Smooth muscle cell (in vitro differentiated cells): ENCODE data around the gene CMIP. TPM values are rescaled to one million over a fixed set of nuclear protein-coding genes. Genes with fewer than 3 reads are reported as not detected.

Experiments
- DNase-seq: peaks from one replicate; lab custom pipeline; 2025; ENCODE audit not compliant: unreplicated experiment; lab: John Stamatoyannopoulos, UW
- H2AFZ ChIP-seq: fragments of 200-600 bp; sonication (generic); 2 replicates; pipeline ENCODE4 v1.6.0; 2016; ENCODE audit warnings: antibody characterized with exemption, low read depth, mild to moderate bottlenecking
- H3F3A ChIP-seq: fragments of 200-600 bp; sonication (generic); 2 replicates; pipeline ENCODE4 v1.6.0; 2017; ENCODE audit warnings: antibody characterized with exemption, low read depth
- H3K27ac ChIP-seq: fragments of 200-600 bp; sonication (generic); 2 replicates; pipeline ENCODE4 v1.5.1; 2016; ENCODE audit warnings: low read depth, mild to moderate bottlenecking
- H3K27me3 ChIP-seq: fragments of 200-600 bp; sonication (generic); 2 replicates; pipeline ENCODE4 v1.6.1; 2016; ENCODE audit warnings: low read depth, mild to moderate bottlenecking
- H3K36me3 ChIP-seq: fragments of 200-600 bp; sonication (generic); 2 replicates; pipeline ENCODE4 v1.5.1; 2016; ENCODE audit warnings: low read depth
- H3K4me1 ChIP-seq: fragments of 200-600 bp; sonication (generic); 2 replicates; pipeline ENCODE4 v1.5.1; 2016; ENCODE audit warnings: low read depth
- H3K4me2 ChIP-seq: fragments of 200-600 bp; sonication (generic); 2 replicates; pipeline ENCODE4 v1.6.0; 2016; ENCODE audit warnings: mild to moderate bottlenecking
- H3K4me3 ChIP-seq: fragments of 200-600 bp; sonication (generic); 2 replicates; pipeline ENCODE4 v1.5.1; 2016; ENCODE audit warnings: mild to moderate bottlenecking
- H3K79me2 ChIP-seq: fragments of 200-600 bp; sonication (generic); 2 replicates; pipeline ENCODE4 v1.6.0; 2016; ENCODE audit warnings: low read depth, mild to moderate bottlenecking
- H3K9ac ChIP-seq: fragments of 200-600 bp; sonication (generic); 2 replicates; pipeline ENCODE4 v1.6.0; 2016; ENCODE audit warnings: low read depth
- H3K9me3 ChIP-seq: fragments of 200-600 bp; sonication (generic); replicated peaks from 2 replicates; pipeline ENCODE4 v1.5.1; 2016; ENCODE audit warnings: low read depth
- H4K20me1 ChIP-seq: fragments of 200-600 bp; sonication (generic); 2 replicates; pipeline ENCODE4 v1.6.0; 2016; ENCODE audit warnings: low read depth
- WGBS: methylation state at CpG from one replicate; pipeline ENCODE4 v1.1.7; 2016; ENCODE audit warnings: low lambda C conversion rate; 5-methylcytosine and 5-hydroxymethylcytosine counted together
- polyA plus RNA-seq: library from polyadenylated mRNA; unstranded; fragments of >200 nt; fragmentation: Nextera tagmentation; extraction: Ambion mirVana; gene quantifications from 2 replicates; pipeline ENCODE4 v1.2.1, GENCODE V29; 2016
- total RNA-seq: library from RNA; depleted of rRNA; stranded (reverse); fragments of >200 nt; gene quantifications from 2 replicates; pipeline ENCODE4 v1.2.3, GENCODE V29; 2014
- TF ChIP-seq, protein P1 (sequence below): fragments of 200-600 bp; sonication (generic); IDR thresholded peaks from 2 replicates; pipeline ENCODE4 v1.5.1; 2017; ENCODE audit warnings: borderline replicate concordance, mild to moderate bottlenecking, antibody characterized with exemption; ENCODE audit not compliant: insufficient read depth, poor library complexity, severe bottlenecking

The CMIP gene
- total and polyA plus RNA-seq, 2 experiments from 2014 or later, result 2.5 to 44.5 TPM

DNA sequence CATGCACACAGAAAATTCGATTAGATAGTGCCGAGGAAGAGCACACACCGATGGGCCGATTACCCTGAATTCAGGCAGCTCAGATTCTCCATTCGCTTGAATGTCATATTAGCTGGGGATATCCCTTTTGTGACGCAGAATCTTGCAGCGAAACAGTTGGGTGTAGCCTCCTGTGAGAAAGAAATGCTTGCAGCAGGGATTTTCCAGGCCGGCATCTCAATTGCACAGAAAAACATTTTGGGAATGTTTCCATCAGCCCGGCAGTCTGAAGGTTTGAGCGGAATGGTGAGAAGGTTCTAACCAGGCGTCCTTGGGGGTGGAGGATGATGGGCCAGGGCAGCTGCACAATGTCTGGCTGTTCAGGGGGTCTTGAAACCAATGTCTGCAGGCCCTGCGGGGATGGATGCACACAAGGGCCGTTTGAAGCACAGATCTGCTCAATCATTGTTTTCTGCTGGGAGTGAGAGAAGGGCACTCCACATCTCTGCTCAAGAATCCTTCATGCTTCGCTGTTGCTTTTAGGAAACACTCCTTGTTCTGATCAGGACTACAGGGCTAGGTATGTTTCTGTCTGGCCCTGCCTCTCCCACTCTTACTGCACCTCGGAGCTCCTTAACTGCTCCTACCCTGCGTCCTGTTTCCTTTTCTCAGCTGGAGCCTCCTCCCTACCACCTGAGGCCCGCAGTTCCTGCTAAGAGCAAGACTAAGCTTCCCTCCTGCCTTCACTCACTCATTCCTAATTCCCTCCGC is 94.6 kb downstream of the CMIP start:
- H3K9me3 ChIP-seq, result no peaks in the 10 kb centered on the region
- H3K27ac ChIP-seq, result peak overlapping the region; percentile 32
- 78% methylated on average over 18 of the region's 18 CpGs for WGBS

DNA sequence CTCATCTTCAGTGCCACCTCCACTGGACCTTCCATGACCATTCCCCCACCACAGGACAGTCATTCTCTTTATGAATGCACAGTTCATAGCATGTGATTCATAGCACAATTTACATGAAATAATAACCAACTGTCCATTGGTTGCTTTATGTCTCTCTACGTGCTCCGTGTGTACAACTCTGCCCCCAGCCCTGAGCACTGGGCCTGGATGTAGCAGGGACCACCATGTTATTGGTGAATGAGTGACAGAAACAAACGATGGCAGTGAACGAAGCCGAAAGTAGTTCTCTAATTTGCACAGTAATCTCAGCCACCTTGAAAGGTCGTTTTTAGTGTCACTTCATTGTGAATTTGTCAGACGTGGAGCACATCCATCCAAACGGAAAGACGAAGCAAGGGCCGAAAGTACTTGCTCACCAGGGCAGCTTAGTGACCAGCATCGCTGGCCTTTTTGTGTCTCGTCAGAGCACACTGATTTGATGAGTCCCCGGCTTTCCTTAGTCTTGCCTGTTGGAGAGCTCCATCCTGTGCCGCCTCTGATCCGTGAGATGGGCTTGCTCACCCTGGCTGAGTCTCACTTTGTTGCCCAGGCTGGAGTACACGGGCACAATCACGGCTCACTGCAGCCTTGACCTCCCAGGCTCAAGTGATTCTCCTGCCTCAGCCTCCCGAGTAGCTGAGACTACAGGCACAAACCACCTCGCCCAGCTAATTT is 95.3 kb downstream of the CMIP start:
- no peaks in the 10 kb centered on the region for H3K27me3 ChIP-seq
- no peak overlapping the region for H3K27ac ChIP-seq
- no peak overlapping the region for H3K9ac ChIP-seq
- peaks cover 7% of the 10 kb centered on the region for H3K4me1 ChIP-seq
- TF ChIP-seq, protein P1, sequence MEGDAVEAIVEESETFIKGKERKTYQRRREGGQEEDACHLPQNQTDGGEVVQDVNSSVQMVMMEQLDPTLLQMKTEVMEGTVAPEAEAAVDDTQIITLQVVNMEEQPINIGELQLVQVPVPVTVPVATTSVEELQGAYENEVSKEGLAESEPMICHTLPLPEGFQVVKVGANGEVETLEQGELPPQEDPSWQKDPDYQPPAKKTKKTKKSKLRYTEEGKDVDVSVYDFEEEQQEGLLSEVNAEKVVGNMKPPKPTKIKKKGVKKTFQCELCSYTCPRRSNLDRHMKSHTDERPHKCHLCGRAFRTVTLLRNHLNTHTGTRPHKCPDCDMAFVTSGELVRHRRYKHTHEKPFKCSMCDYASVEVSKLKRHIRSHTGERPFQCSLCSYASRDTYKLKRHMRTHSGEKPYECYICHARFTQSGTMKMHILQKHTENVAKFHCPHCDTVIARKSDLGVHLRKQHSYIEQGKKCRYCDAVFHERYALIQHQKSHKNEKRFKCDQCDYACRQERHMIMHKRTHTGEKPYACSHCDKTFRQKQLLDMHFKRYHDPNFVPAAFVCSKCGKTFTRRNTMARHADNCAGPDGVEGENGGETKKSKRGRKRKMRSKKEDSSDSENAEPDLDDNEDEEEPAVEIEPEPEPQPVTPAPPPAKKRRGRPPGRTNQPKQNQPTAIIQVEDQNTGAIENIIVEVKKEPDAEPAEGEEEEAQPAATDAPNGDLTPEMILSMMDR, result no peak
- no peaks in the 10 kb centered on the region for H3K9me3 ChIP-seq
- no peak overlapping the region for H3K4me2 ChIP-seq
- H3F3A ChIP-seq, result no peaks in the 10 kb centered on the region
- peaks cover 84% of the 10 kb centered on the region for H3K79me2 ChIP-seq
- no peak for DNase-seq
- WGBS, result 96% methylated on average over 19 of the region's 19 CpGs
- no peak overlapping the region for H2AFZ ChIP-seq
- no peak overlapping the region for H3K4me3 ChIP-seq
- peaks cover 95% of the 10 kb centered on the region for H4K20me1 ChIP-seq
- H3K36me3 ChIP-seq, result no peaks in the 10 kb centered on the region

More for the DNA sequence above, 94.6 kb downstream of the CMIP start:
- no peaks in the 10 kb centered on the region for H3F3A ChIP-seq
- H3K27me3 ChIP-seq, result no peaks in the 10 kb centered on the region
- H3K4me3 ChIP-seq, result no peak overlapping the region
- peaks cover 89% of the 10 kb centered on the region for H3K79me2 ChIP-seq
- peaks cover 95% of the 10 kb centered on the region for H4K20me1 ChIP-seq
- no peak overlapping the region for H3K9ac ChIP-seq
- TF ChIP-seq, protein P1, result no peak
- no peak for DNase-seq
- no peaks in the 10 kb centered on the region for H3K36me3 ChIP-seq
- no peak overlapping the region for H3K4me2 ChIP-seq
- peaks cover 7% of the 10 kb centered on the region for H3K4me1 ChIP-seq
- H2AFZ ChIP-seq, result no peak overlapping the region

DNA sequence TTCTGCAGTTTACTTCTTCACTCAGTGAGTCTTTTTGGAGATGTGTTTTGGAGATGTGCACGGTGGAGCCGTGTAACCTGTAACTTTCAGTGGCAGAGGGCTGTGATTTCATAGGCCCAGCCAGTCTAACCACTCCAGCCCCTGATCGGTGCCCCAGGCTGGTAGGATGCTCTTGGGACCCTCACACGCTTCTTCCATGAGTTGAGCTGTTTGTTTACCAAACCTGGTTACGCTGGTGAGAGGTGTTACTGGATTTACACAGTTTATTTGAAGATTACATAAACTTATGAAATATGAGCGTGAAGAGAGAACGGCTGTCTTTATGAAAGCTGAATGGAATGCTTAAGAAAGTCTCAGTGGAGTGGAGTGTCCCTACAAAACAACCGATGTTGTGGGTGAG is 96.7 kb downstream of the CMIP start:
- no peak overlapping the region for H3K27ac ChIP-seq

More for the DNA sequence above, 96.7 kb downstream of the CMIP start:
- peaks cover 94% of the 10 kb centered on the region for H4K20me1 ChIP-seq
- H3K4me3 ChIP-seq, result no peak overlapping the region
- H3F3A ChIP-seq, result no peaks in the 10 kb centered on the region
- whole genome bisulfite sequencing, result 80% methylated on average over 8 of the region's 8 CpGs
- no peak overlapping the region for H3K4me2 ChIP-seq
- H3K36me3 ChIP-seq, result no peaks in the 10 kb centered on the region
- no peak overlapping the region for H2AFZ ChIP-seq
- no peaks in the 10 kb centered on the region for H3K27me3 ChIP-seq
- H3K9ac ChIP-seq, result no peak overlapping the region
- no peaks in the 10 kb centered on the region for H3K9me3 ChIP-seq
- peaks cover 7% of the 10 kb centered on the region for H3K4me1 ChIP-seq
- peaks cover 82% of the 10 kb centered on the region for H3K79me2 ChIP-seq
- TF ChIP-seq, protein P1, result no peak
- DNase-seq, result no peak
